Measurements from ENCODE around the gene SMC6. TPM values are rescaled to one million over a fixed set of nuclear protein-coding genes. Genes with fewer than 3 reads are reported as not detected.

The SMC6 gene
- total RNA-seq, 2 experiments from 2014 or later = 35.2 to 37.2 TPM

- Mint-ChIP-seq H3K9me3 (ENCODE audit: insufficient read depth) (no peaks in the 10 kb centered on the region), H3K36me3 (ENCODE audit: low read depth) (peaks cover 34% of the 10 kb centered on the region), H3K4me3 (no peak overlapping the region), H3K27ac (no peak overlapping the region), H3K27me3 (ENCODE audit: low read depth) (no peaks in the 10 kb centered on the region), H3K4me1 (ENCODE audit: low read depth) (peaks cover 28% of the 10 kb centered on the region)
- DNase-seq = no peak
- CTCF ChIA-PET = interaction anchor here (0.8 to 1.0 kb wide), 2 partner anchors 24 to 25 kb away, joined by 3 read pairs; no protein-coding TSS in a partner anchor
- no peak for ATAC-seq
- POLR2A ChIA-PET = no interaction called here
Measured at GRCh38 chr2:17759805-17760204, 6.2 kb upstream of the SMC6 start.

- H3K27ac Mint-ChIP-seq = no peak overlapping the region
- no peaks in the 10 kb centered on the region for H3K9me3 Mint-ChIP-seq (ENCODE audit: insufficient read depth)
- H3K4me1 Mint-ChIP-seq (ENCODE audit: low read depth) = peaks cover 28% of the 10 kb centered on the region
- no peak overlapping the region for H3K4me3 Mint-ChIP-seq
- CTCF ChIA-PET = interaction anchor here (0.6 kb wide), 1 partner anchor 38 kb away, joined by 3 read pairs; no protein-coding TSS in a partner anchor
- DNase-seq (no peak), ATAC-seq (no peak)
- peaks cover 23% of the 10 kb centered on the region for H3K36me3 Mint-ChIP-seq (ENCODE audit: low read depth)
- POLR2A ChIA-PET = no interaction called here
- no peaks in the 10 kb centered on the region for H3K27me3 Mint-ChIP-seq (ENCODE audit: low read depth)
Measured at GRCh38 chr2:17758118-17758517, 4.5 kb upstream of the SMC6 start.

GRCh38 chr2:17757321-17757720 lies 3.7 kb upstream of the SMC6 start:
- peaks cover 18% of the 10 kb centered on the region for H3K36me3 Mint-ChIP-seq (ENCODE audit: low read depth)
- H3K27me3 Mint-ChIP-seq (ENCODE audit: low read depth) = no peaks in the 10 kb centered on the region
- ATAC-seq (no peak), DNase-seq (no peak)
- H3K9me3 Mint-ChIP-seq (ENCODE audit: insufficient read depth) = no peaks in the 10 kb centered on the region
- no peak overlapping the region for H3K4me3 Mint-ChIP-seq
- no peak overlapping the region for H3K27ac Mint-ChIP-seq
- POLR2A ChIA-PET = no interaction called here
- CTCF ChIA-PET = interaction anchor here (0.6 to 1.6 kb wide), 2 partner anchors 37 to 38 kb away, joined by 3 to 5 read pairs; no protein-coding TSS in a partner anchor
- H3K4me1 Mint-ChIP-seq (ENCODE audit: low read depth) = peaks cover 32% of the 10 kb centered on the region

- H3K36me3 Mint-ChIP-seq (ENCODE audit: low read depth) = peaks cover 16% of the 10 kb centered on the region
- H3K27ac Mint-ChIP-seq = no peak overlapping the region
- H3K4me1 Mint-ChIP-seq (ENCODE audit: low read depth) = peaks cover 38% of the 10 kb centered on the region
- ATAC-seq = no peak
- H3K4me3 Mint-ChIP-seq = no peak overlapping the region
- CTCF ChIA-PET = interaction anchor here (1.6 kb wide), 1 partner anchor 37 kb away, joined by 5 read pairs; no protein-coding TSS in a partner anchor
- no peaks in the 10 kb centered on the region for H3K9me3 Mint-ChIP-seq (ENCODE audit: insufficient read depth)
- no peaks in the 10 kb centered on the region for H3K27me3 Mint-ChIP-seq (ENCODE audit: low read depth)
- POLR2A ChIA-PET = no interaction called here
- no peak for DNase-seq
Measured at GRCh38 chr2:17756668-17757067, 3.1 kb upstream of the SMC6 start.

GRCh38 chr2:17754773-17755425 lies 1.3 kb upstream of the SMC6 start:
- POLR2A ChIA-PET = interaction anchor here (1.0 kb wide), 1 partner anchor 12 kb away, joined by 3 read pairs; no protein-coding TSS in a partner anchor
- H3K27ac Mint-ChIP-seq = peak overlapping the region; percentile 96

GRCh38 chr2:17752892-17753802 lies 463 bp downstream of the SMC6 start:
- POLR2A ChIA-PET = interaction anchor here (1.0 to 1.2 kb wide), 4 partner anchors 19 to 68 kb away, joined by 3 to 4 read pairs (median 4); no protein-coding TSS in a partner anchor
- Mint-ChIP-seq H3K9me3 (ENCODE audit: insufficient read depth) (no peaks in the 10 kb centered on the region), H3K4me1 (ENCODE audit: low read depth) (peaks cover 47% of the 10 kb centered on the region), H3K27me3 (ENCODE audit: low read depth) (no peaks in the 10 kb centered on the region), H3K36me3 (ENCODE audit: low read depth) (peaks cover 8% of the 10 kb centered on the region), H3K27ac (peak overlapping the region; percentile 96), H3K4me3 (peak overlapping the region; percentile 90)
- peak; percentile 59 for ATAC-seq
- CTCF ChIA-PET = no interaction called here
- peak; percentile 51 for DNase-seq

More at GRCh38 chr2:17754773-17755425, 1.3 kb upstream of the SMC6 start:
- peak overlapping the region; percentile 90 for H3K4me3 Mint-ChIP-seq
- H3K9me3 Mint-ChIP-seq (ENCODE audit: insufficient read depth) = no peaks in the 10 kb centered on the region
- H3K27me3 Mint-ChIP-seq (ENCODE audit: low read depth) = no peaks in the 10 kb centered on the region
- ATAC-seq = no peak
- DNase-seq = no peak
- peaks cover 50% of the 10 kb centered on the region for H3K4me1 Mint-ChIP-seq (ENCODE audit: low read depth)
- peaks cover 9% of the 10 kb centered on the region for H3K36me3 Mint-ChIP-seq (ENCODE audit: low read depth)
- CTCF ChIA-PET = no interaction called here

- Mint-ChIP-seq H3K4me1 (ENCODE audit: low read depth) (peaks cover 44% of the 10 kb centered on the region), H3K27ac (peak overlapping the region; percentile 43), H3K36me3 (ENCODE audit: low read depth) (peaks cover 11% of the 10 kb centered on the region), H3K9me3 (ENCODE audit: insufficient read depth) (no peaks in the 10 kb centered on the region), H3K27me3 (ENCODE audit: low read depth) (no peaks in the 10 kb centered on the region), H3K4me3 (peak overlapping the region; percentile 90)
- CTCF ChIA-PET = no interaction called here
- ATAC-seq (no peak), DNase-seq (no peak)
- POLR2A ChIA-PET = no interaction called here
Measured at GRCh38 chr2:17752246-17752645, 1.4 kb downstream of the SMC6 start.

- no peak for DNase-seq
- Mint-ChIP-seq H3K4me1 (ENCODE audit: low read depth) (peaks cover 33% of the 10 kb centered on the region), H3K27me3 (ENCODE audit: low read depth) (no peaks in the 10 kb centered on the region)
Measured at GRCh38 chr2:17749753-17750438, 3.7 kb downstream of the SMC6 start.

GRCh38 chr2:17748745-17749144 lies 4.9 kb downstream of the SMC6 start:
- peaks cover 20% of the 10 kb centered on the region for H3K36me3 Mint-ChIP-seq (ENCODE audit: low read depth)
- DNase-seq (no peak), ATAC-seq (no peak)
- CTCF ChIA-PET = interaction anchor here (1.0 kb wide), 1 partner anchor 78 kb away, joined by 3 read pairs; no protein-coding TSS in a partner anchor
- H3K27me3 Mint-ChIP-seq (ENCODE audit: low read depth) = no peaks in the 10 kb centered on the region
- H3K27ac Mint-ChIP-seq = no peak overlapping the region
- no peaks in the 10 kb centered on the region for H3K9me3 Mint-ChIP-seq (ENCODE audit: insufficient read depth)
- peaks cover 33% of the 10 kb centered on the region for H3K4me1 Mint-ChIP-seq (ENCODE audit: low read depth)
- no peak overlapping the region for H3K4me3 Mint-ChIP-seq
- POLR2A ChIA-PET = no interaction called here

More at GRCh38 chr2:17749753-17750438, 3.7 kb downstream of the SMC6 start:
- ChIA-PET POLR2A (no interaction called here), CTCF (interaction anchor here (1.0 to 1.5 kb wide), 2 partner anchors 30 to 79 kb away, joined by 3 to 5 read pairs; no protein-coding TSS in a partner anchor)
- ATAC-seq = no peak
- Mint-ChIP-seq H3K27ac (peak overlapping the region; percentile 66), H3K36me3 (ENCODE audit: low read depth) (peaks cover 16% of the 10 kb centered on the region), H3K4me3 (peak overlapping the region; percentile 20), H3K9me3 (ENCODE audit: insufficient read depth) (no peaks in the 10 kb centered on the region)

- DNase-seq (no peak), ATAC-seq (no peak)
- CTCF ChIA-PET = no interaction called here
- H3K4me3 Mint-ChIP-seq = no peak overlapping the region
- no peaks in the 10 kb centered on the region for H3K27me3 Mint-ChIP-seq (ENCODE audit: low read depth)
- peaks cover 24% of the 10 kb centered on the region for H3K36me3 Mint-ChIP-seq (ENCODE audit: low read depth)
- H3K9me3 Mint-ChIP-seq (ENCODE audit: insufficient read depth) = no peaks in the 10 kb centered on the region
- H3K4me1 Mint-ChIP-seq (ENCODE audit: low read depth) = peaks cover 33% of the 10 kb centered on the region
- no peak overlapping the region for H3K27ac Mint-ChIP-seq
- POLR2A ChIA-PET = no interaction called here
Measured at GRCh38 chr2:17747684-17748452, 5.7 kb downstream of the SMC6 start.

GRCh38 chr2:17740203-17740602 lies 13.4 kb downstream of the SMC6 start:
- H3K4me1 Mint-ChIP-seq (ENCODE audit: low read depth) = no peaks in the 10 kb centered on the region
- no peak overlapping the region for H3K27ac Mint-ChIP-seq
- ATAC-seq = no peak
- ChIA-PET CTCF (no interaction called here), POLR2A (no interaction called here)
- H3K27me3 Mint-ChIP-seq (ENCODE audit: low read depth) = no peaks in the 10 kb centered on the region
- H3K4me3 Mint-ChIP-seq = no peak overlapping the region
- peaks cover 53% of the 10 kb centered on the region for H3K36me3 Mint-ChIP-seq (ENCODE audit: low read depth)
- H3K9me3 Mint-ChIP-seq (ENCODE audit: insufficient read depth) = no peaks in the 10 kb centered on the region
- no peak for DNase-seq

Measured in activated CD8-positive, alpha-beta T cell treated with anti-CD3 and anti-CD28 coated beads, Interleukin-2, amount 10 ng/mL, durations not matched to agents 7 days and 5 days (primary cell).